HUDEP-2 (cell line): ENCODE results near the gene ZMYM5.
"Not testable (repeated sequence)": the region's sequence is repeated elsewhere in the genome, so short reads cannot be mapped to it uniquely, and the experiment has no call there.

Experiments
- DNase-seq, 76 experiments: peaks; one replicate each; lab custom pipeline; 2025; ENCODE audit not compliant: unreplicated experiment in 76 of 76; lab: John Stamatoyannopoulos, UW

The ZMYM5 gene

DNA sequence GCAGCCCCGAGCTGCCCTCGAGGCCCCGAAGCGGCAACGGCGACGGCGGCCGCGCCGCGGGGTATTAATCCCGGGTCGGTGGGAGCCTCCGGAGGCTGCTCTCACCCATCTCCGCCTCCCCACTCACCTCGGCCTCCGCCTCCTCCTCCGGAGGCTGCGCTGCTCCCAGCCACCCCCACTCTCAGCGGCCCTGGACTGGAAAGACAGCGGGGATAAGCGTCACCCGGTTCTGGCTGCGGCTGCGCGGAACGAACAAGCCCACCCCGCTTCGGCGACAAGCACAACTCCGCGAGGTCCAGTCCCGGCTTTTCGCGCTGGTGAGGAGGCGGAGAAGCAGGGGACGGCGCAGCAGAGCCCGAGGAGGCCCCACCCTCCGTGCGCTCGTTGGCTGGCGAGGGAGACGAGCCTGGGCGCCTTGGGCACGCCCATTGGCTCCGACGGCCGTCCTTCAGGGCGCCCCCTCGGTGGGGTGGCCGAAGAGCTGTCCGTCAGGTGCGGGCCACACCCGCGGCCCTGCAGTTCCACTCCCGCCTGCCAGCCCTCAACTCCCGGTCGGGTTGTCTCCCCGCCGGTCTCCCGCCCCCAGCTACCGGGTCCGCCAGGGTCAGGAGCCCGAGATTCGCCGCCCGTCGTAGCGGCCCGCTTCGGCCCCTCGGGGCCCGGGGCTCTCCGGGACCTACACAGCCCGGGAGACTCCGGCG, at the start of gene ZMYM5:
Gene ZMYM5 (minus strand): TSS at position 327 of the 701 bp plus-strand sequence. CDS start 11,469 bp downstream, outside the sequence.
- DNase-seq, result peak; percentile 40 to 98 (median 96)

DNA sequence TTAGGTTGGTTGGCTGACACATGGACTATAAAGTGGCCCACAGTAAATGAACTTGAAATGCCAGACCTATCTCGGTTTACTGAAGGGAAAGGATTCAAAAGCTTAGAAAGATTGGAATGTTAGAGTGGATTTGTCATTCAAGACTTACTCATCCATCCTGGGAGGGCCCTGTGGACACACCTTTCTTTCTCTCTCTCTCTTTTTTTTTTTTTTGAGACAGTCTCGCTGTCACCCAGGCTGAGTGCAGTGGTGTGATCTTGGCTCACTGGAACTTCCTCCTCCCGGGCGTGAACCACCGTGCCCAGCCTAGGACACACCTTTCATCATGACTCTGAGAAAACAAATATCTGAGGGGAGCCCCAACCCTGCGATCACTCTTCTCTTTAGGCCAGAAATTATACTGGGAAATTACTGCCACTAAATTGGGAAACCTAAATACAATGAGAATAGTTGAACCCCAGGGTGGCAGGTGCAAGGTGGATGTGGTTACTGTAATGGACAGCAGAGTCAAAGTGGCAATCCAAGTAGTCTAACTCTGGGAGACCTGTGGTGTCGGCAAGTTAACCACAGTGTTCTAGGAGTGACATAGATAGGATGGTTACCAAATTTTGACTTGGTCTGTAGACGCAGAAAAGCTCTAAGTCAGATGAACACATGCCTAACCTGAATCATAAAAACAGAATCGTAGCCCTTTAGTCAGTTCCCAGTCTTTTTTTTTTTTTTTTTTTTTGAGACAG, 47.1 kb upstream of the ZMYM5 start:
- DNase-seq, result no peak

DNA sequence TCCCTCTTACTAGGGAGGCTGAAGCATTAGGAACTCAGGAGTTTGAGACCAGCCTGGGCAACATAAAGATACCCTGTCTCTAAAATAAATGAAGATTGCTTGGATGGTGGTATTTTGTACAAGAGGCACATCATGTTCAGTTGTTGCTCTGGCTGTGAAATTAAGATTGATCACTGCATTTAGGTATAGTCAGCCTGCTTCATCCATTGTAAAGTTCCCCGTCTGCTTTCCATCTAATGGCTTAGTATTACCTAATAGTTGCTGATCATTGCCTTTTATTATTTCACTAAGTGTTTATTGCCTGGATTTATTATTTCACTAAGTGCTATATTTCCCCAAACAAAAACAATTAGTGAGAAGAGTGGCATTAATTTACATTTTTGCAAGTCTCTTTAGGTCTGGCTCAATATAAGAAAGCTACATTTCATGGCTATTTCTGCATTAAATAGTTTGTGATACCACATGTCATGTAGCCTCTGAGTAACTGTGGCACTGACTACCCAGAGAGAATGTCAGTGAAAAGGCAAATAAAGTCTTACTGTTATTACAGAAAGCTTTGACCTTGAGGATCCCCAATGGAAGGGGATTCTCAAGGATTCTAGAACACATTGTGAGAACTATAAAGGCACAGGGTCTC, 45.0 kb upstream of the ZMYM5 start:
- DNase-seq, result no peak

DNA sequence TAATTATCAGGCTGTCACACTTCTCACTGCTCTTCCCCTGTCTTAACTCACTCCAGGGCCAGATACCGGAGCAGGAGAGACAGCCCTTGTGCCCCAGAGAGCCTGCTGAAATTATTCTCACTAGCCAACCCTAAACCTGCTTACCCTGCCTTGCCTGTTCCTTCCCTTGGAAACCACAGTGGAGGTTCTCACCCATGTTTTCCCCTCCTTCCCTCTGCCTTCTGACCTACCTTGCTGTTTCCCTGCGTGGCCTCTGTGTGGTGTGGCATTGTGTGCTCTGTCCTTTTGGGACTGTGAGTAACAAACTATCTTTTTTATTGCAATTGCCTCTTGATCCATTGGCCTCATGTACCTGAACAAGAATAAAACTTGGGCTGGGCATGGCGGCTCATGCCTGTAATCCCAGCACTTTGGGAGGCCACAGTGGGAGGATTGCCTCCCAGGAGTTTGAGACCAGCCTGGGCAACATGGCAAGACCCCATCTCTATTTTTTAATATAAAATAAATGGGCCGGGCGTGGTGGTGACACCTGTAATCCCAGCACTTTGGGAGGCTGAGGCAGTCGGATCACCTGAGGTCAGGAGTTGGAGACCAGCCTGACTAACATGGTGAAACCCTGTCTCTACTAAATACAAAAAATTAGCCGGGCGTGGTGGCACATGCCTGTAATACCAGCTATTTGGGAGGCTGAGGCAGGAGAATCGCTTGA, 42.2 kb upstream of the ZMYM5 start:
- DNase-seq, result not testable (repeated sequence)

DNA sequence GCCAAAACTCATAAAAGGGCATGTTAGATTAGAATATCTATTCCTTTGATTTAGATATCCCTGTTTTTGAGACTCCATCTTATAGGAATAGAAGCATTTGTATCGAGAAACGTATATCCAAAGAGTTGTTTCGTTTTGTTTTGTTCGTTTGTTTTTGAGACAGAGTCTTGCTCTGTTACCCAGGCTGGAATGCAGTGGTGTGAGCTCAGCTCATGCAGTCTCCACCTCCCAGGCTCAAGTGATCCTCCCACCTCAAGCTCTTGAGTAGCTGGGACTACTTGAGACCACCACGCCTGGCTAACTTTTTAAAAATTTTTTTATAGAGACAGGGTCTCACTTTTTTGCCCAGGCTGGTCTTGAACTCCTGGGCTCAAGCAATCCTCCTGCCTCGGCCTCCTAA, 26.6 kb upstream of the ZMYM5 start:
- DNase-seq, result no peak

DNA sequence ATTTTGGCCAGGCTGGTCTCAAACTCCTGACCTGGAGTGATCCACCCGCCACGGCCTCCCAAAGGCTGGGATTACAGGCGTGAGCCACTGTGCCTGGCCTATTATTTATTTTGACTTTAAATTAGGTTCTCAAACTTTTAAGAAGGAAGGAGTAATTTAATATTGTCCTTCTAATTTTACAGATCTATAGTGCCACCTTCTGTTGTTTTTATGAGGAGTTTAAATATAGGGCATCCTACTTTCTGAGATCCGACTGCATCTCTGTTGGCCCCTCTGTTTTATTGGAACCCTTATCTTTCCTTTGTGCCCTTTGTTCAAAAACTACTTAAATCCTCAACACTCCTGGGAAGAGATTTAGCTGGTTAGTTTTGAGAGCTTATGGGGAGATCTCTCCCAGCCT, 25.4 kb upstream of the ZMYM5 start:
- peak in 1 of 76 experiments; percentile 12 for DNase-seq

DNA sequence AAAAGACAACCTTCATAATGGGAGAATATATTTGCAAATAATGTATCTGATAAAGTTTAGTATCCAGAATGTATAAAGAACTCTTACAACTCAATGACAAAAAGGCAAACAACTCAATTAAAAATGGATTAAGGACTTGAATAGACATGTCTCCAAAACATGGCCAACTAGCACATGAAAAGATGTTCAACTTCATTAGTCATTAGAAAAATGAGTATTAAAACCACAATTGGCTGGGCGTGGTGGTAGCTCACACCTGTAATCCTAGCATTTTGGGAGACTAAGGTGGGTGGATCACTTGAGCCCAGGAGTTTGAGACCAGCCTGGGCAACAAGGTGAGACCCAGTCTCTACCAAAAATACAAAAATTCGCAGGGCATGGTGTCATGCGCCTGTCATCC, 18.8 kb upstream of the ZMYM5 start:
- no peak for DNase-seq

DNA sequence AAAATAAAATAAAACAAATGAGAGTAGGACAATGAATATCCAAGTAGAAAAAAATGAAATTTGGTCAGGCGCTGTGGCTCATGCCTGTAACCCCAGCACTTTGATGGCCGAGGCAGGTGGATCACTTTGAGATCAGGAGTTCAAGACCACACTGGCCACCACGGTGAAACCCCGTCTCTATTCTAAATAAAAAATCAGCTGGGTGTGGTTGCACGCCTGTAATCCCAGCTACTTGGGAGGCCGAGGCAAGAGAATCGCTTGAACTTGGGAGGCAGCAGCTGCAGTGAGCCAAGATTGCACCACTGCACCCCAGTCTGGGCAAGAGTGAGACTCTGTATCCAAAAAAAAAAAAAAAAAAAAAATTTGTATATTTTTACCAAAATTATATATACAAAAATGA, 18.2 kb upstream of the ZMYM5 start:
- no peak for DNase-seq

DNA sequence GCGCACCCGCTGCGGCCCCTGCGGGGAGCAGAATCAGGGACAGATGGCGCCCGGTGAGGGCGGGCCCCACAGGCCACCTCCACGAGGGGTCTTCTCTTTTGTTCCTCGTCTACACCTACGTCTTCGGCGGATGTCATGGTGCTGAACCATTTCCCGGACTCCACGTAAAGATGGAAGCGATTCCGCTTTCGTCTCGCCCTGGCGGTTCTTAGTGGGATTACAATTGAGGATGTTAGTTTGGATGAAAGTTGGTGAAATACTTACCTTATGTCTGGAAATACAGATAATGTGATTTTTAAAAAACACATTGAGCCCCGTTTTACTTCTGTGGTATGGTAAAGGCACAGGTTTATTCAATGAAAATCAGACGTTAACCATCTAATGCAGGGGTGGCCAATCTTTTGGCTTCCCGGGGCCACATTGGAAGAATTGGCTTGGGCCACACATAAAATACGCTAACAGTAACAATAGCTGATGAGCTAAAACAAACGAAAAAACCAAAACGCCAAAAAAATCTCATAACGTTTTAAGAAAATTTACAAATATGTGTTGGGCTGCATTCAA, 1.4 kb upstream of the ZMYM5 start:
- DNase-seq, result peak in 68 of 76 experiments; percentile 4 to 86 (median 56)

DNA sequence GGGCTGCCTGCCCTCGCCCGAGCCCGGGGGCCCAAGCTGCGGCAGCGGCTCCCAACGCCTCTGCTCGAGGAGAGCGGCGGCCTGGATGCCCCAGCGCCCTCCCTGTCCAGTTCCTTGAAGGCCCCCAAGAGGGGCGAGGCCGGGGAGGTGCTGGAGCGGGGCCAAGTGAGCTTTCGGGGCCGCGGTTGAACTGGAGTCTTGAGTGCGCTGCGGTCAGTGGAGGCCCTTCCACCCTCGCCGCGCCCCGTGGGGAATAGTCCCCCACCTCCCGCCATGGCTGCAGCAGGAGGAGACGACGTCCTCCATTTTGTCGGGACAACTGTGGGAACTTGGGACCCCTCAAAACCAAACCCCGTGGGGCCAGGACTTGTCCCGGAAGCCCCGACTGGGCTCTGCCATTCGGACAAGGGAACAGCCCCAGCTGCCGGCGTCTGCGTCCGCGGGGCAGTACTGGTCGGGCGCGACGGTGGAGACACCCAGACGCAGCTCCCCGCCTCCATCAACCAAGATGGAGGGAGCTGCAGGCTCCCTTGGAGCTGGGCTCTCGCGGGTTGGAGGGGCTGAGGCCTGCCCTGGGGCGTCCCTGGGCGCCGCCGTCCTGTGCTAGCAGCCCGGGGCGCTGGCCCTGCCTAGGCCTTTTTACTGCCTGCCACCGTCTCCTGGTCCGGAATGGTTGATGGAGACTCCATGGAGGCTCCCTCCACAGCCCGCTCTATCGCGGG, 736 bp upstream of the ZMYM5 start:
- peak in 72 of 76 experiments; percentile 25 to 97 (median 69) for DNase-seq

DNA sequence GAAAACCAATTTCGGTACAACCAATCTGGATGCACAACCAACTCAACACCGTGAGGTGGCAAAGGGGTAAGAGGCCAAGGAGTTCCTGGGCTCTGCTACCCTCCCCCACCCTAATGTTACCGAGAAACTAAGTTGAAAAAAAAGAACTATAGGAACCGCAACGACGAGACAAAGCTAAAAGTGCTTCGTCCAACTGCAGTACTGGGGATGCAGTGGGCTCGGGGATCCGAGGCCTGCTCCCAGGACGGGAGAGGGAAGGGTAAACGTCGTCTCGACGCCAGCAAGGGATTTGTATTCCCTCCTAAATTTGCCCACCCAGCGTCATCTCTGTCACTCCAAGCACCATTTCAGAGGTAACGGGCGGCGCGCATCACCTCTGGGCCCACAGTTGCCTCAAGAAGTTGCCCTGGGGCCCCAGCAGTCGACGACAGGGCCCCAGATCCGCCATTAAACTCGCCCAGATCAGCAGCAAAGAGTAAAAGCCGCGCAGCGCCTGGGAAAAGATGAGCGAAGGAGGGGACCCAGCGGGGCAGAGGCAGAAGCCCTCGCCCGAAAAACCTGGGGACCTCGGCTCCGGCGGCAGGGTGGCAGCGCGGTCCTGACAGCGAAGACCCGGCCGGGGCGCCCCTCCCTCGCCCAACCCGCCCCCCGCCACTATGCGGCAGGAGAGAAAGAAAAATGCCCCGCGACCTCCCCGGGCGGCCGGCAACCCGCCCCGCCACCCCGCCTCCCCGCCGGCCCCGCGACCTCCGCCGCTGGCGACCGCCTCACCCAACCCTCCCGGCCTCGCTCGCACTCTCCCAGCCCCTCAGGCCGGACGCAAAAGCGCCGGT, 752 bp downstream of the ZMYM5 start:
- peak in 29 of 76 experiments; percentile 3 to 43 (median 19) for DNase-seq

DNA sequence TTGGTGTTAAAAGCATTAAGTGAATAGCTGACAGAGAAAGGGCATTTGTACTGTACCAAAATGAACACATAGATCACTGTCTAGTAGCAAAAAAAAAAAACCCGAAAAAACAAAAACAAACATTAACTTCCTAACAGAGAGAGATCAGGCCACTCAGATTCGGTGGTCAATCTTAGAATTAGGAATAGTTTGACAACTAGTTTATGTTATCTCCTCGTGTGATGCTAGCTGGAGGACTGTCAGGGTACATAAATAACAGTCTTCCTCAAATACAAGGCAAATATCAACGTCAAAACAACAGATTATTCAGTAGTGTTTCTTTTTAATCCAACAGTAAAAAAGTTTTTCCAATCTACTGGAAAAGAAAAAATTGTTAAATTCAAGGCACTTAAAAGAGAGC, 1.7 kb downstream of the ZMYM5 start:
- no peak for DNase-seq

DNA sequence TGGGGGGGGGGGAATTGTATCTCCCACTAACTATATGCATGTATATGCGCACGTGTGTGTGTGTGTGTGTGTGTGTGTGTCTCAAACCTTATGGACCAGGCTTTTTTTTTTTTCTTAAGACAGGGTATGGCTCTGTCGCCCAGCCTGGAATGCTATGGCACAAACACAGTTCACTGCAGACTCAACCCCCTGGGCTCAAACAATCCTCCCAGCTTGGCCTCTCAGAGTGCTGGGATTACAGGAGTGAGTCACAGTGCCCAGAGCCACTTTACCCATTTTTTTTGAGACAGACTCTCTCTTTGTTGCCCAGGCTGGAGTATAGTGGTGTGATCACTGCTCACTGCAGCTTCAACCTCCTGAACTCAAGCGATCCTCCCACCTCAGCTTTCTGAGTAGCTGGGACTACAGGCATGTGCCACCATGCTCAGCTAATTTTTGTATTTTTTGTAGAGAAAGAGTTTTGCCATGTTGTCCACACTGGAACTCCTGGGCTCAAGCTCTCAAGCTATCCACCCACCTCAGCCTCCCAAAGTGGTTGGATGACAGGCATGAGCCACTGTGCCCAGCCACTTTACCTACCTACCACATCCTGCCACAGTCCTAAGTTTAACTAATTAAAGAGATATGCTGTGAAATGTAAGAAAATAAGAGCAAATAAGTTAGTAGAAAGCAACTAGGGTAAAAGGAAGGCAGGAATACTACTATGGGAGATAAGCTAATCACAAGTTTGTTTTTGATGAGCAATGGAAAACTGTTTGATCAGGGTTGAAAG, 2.4 kb downstream of the ZMYM5 start:
- DNase-seq, result peak in 9 of 76 experiments; percentile 1 to 24 (median 7)

DNA sequence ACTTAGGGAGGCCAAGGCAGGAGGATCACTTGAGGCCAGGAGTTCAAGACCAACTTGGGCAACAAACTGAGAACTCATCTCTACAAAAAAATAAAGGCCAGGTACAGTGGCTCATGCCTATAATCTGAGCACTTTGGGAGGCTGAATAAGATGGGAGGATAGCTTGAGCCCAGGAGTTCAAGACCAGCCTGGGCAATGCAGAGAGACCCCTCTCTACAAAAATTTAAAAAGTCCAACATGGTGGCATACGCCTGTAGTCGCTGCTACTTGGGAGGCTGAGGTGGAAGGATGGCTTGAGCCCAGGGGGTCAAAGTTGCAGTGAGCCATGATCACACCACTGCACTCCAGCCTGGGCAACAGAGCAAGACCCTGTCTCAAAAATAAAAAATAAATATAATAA, 5.8 kb downstream of the ZMYM5 start:
- DNase-seq, result not testable (repeated sequence)

DNA sequence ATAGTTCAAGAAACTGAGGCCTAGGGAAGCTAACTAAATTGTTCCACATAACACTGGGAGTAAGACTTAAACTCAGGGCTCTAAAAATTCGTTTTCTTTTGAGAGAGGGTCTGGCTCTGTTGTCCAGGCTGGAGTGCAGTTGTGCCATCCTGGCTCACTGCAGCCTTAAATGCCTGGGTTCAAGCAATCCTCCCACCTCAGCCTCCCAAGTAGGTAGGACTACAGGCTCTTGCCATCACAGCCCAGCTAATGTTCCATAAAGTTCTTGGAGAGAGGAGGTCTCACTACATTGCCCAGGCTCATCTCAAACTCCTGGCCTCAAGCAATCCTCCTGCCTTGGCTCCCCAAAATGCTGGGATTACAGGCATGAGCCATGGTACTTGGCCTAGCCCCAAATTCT, 10.7 kb downstream of the ZMYM5 start:
- no peak for DNase-seq

DNA sequence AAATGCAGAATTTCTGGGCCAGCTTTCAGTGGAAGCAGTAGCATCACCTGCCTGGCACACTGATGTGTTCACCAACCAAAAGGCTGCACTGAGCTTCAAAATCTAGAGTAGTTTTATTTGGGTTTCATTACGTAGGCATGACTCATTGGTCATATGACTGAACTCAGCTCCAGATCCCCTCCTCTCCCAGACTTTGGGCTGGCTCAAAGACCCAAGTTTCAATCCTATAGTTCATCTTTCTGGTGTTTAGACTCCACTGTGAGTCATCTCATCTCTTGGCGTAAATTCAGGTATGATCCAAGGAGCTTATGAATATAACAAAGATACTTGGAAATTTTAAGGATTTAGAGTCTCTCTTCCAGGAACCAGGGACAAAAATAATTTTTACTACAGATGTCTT, 17.7 kb downstream of the ZMYM5 start:
- peak in 7 of 76 experiments; percentile 3 to 24 (median 8) for DNase-seq

DNA sequence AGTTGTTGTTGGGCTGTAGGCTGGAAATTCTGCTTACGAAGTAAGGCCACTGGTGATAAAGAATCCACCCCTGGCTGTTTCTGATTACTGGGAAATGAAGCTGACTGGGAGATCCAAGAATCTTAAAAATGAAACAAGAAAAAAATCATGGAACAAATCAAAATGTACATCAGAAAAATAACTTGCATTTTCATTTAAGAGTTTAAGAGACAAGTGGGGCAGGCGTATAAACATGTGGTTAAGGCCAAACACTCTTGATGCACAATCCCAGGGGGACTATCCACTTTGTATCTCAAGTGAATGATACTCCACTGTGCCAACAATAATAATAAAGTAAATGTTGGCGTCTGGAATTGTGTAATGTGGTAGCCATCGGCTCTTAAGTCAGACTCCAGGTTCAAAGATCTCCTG, 24.6 kb downstream of the ZMYM5 start:
- DNase-seq, result peak in 3 of 76 experiments; percentile 7 to 17 (median 7)

DNA sequence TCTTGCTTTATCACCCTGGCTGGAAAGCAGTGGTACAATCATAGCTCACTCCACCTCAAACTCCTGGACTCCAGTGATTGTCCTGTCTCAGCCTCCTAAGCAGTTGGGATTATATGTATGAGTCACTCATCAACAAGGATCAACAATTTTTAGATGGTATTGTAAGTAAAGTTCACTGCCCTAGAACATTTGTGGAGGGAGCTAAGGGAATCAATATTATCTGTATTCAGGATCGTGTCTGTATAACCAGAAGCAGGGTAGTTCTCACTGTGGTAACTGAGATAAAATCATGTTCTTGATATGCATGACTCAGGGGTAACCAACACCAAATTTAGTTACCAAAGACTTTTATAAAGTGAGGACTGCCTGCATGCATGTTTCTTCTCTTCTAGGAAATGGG, 27.0 kb downstream of the ZMYM5 start:
- peak in 7 of 76 experiments; percentile 12 to 34 (median 23) for DNase-seq
